ENCODE data around the gene PRSS27. TPM values are rescaled to one million over a fixed set of nuclear protein-coding genes. Genes with fewer than 3 reads are reported as not detected.

Gene PRSS27
- total RNA-seq, 1 experiment from 2014 or later: 14.8 TPM

DNA sequence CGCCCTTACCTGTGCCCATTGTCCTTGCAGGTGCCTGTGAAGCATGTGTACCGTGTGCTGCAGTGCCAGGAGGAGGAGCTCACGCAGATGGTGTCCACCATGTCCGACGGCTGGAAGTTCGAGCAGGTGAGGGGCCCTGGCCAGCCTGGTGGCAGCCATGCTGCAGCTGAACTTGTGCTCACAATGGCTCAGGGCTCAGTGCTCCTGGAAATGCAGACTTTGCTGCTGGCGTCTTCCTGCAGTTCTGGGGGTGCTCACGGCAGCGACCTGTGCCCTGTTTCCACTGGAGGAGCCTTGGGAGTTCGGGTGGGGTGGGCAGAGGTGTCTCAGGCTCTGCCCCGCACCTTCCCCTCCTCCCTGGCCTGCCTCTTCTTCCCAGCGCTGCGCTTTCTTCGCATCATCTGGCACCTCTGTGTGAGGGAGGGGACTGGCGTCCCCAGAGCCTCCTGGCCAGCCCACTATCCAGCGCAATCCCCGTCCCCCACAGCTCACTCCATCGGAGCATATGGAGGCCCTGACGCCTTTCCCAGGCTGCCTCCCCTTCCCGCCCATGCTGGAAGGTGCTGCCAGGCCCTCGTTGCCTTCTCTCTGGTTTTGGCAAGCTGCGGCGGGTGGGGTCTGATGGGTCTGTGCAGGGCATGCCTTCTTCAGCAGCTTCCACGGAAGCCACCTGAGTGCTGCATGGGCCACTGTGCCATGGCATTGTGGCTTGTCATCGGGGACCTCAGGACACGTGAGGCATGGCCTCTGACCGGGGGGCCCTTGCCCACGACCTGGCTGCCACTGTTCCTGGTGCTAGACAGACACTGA is 20.0 kb downstream of the PRSS27 start:
- TF ChIP-seq, protein P1, sequence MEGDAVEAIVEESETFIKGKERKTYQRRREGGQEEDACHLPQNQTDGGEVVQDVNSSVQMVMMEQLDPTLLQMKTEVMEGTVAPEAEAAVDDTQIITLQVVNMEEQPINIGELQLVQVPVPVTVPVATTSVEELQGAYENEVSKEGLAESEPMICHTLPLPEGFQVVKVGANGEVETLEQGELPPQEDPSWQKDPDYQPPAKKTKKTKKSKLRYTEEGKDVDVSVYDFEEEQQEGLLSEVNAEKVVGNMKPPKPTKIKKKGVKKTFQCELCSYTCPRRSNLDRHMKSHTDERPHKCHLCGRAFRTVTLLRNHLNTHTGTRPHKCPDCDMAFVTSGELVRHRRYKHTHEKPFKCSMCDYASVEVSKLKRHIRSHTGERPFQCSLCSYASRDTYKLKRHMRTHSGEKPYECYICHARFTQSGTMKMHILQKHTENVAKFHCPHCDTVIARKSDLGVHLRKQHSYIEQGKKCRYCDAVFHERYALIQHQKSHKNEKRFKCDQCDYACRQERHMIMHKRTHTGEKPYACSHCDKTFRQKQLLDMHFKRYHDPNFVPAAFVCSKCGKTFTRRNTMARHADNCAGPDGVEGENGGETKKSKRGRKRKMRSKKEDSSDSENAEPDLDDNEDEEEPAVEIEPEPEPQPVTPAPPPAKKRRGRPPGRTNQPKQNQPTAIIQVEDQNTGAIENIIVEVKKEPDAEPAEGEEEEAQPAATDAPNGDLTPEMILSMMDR (conservative IDR thresholded peaks at IDR 0.05): no peak
- no peak for TF ChIP-seq EZH2 (IDR thresholded peaks at IDR 0.05; ENCODE audit: low read depth)
- BruUV-seq (replicated peaks): no TSS peak
- intact Hi-C loops (cut with micrococcal nuclease; ENCODE audit: unreplicated experiment): no loop called here
- Histone ChIP-seq H3F3A (ENCODE audit: insufficient read depth, low read depth) (no peaks in the 10 kb centered on the region; the same call in 1 of the 2 replicates), H3K27ac (no peak overlapping the region), H3K79me2 (ENCODE audit: low read depth) (no peaks in the 10 kb centered on the region), H3K9me2 (ENCODE audit: insufficient read depth) (no peaks in the 10 kb centered on the region), H3K4me1 (replicated peaks; ENCODE audit: insufficient read depth) (no peaks in the 10 kb centered on the region), H3K4me2 (no peak overlapping the region), H3K9me3 (ENCODE audit: insufficient read depth, low read depth) (no peaks in the 10 kb centered on the region), H3K4me3 (no peak overlapping the region), H3K27me3 (ENCODE audit: insufficient read depth, low read depth) (no peaks in the 10 kb centered on the region), H2AFZ (no peak overlapping the region), H4K20me1 (ENCODE audit: insufficient read depth) (no peaks in the 10 kb centered on the region), H3K36me3 (ENCODE audit: low read depth) (no peaks in the 10 kb centered on the region)
- CTCF ChIA-PET: no interaction called here
- POLR2A ChIA-PET (ENCODE audit: unreplicated experiment): interaction anchor here (0.6 kb wide), 1 partner anchor 195 kb away, joined by 3 read pairs; no protein-coding TSS in a partner anchor
- DNase-seq: no peak

DNA sequence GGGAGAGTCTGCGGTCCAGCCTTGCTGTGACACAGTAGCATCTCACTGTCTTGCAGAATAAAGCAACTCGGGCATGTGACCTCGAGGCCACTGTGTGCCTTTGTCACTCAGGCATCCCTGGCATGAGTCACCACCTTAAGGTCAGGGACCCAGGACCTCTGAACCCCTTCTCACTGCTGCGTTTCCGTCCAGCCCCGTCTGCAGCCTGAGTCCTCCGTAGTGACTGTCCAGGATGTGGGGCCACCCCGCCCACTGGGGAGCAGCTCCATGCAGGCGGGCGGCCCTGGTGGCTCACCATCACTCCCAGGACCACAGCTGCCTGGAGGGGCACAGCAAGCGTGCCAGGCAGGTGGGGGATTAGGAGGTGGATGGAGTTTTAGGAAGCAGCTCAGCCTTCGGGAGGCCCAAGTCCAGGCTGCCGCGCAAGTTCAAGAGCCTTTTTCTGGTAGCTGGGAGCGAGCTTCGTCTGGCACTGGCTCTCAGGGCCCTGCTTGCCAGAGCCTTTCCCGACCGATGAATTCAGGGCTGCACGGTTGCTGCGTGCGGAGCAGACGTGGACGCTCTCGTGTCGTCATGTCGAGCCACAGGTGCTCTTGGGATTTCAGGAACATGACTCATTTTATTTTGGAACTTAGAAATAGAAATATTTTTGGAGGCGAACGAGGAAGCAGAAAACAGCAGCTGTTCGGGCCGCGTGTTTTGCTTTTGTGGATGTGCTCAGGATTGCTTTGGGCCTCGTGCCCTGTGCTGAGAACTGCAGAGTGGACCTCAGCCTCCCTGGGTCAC is 20.9 kb downstream of the PRSS27 start:
- no peaks in the 10 kb centered on the region for H4K20me1 ChIP-seq (ENCODE audit: insufficient read depth)
- TF ChIP-seq, protein P1 (conservative IDR thresholded peaks at IDR 0.05): no peak
- no peak for TF ChIP-seq EZH2 (IDR thresholded peaks at IDR 0.05; ENCODE audit: low read depth)
- BruUV-seq (replicated peaks): no TSS peak
- no peak overlapping the region for H3K4me2 ChIP-seq
- H3K79me2 ChIP-seq (ENCODE audit: low read depth): no peaks in the 10 kb centered on the region
- no peak overlapping the region for H2AFZ ChIP-seq
- no peaks in the 10 kb centered on the region for H3K36me3 ChIP-seq (ENCODE audit: low read depth)
- no peak overlapping the region for H3K27ac ChIP-seq
- H3F3A ChIP-seq (ENCODE audit: insufficient read depth, low read depth): no peaks in the 10 kb centered on the region
- no peaks in the 10 kb centered on the region for H3K9me2 ChIP-seq (ENCODE audit: insufficient read depth)
- no peaks in the 10 kb centered on the region for H3K27me3 ChIP-seq (ENCODE audit: insufficient read depth, low read depth)
- DNase-seq: peak in 1 of 2 experiments; percentile 26
- H3K4me1 ChIP-seq (replicated peaks; ENCODE audit: insufficient read depth): no peaks in the 10 kb centered on the region
- ChIA-PET POLR2A (ENCODE audit: unreplicated experiment) (no interaction called here), CTCF (no interaction called here)
- H3K9me3 ChIP-seq (ENCODE audit: insufficient read depth, low read depth): no peaks in the 10 kb centered on the region
- H3K4me3 ChIP-seq: no peak overlapping the region
- intact Hi-C loops (cut with micrococcal nuclease; ENCODE audit: unreplicated experiment): no loop called here

DNA sequence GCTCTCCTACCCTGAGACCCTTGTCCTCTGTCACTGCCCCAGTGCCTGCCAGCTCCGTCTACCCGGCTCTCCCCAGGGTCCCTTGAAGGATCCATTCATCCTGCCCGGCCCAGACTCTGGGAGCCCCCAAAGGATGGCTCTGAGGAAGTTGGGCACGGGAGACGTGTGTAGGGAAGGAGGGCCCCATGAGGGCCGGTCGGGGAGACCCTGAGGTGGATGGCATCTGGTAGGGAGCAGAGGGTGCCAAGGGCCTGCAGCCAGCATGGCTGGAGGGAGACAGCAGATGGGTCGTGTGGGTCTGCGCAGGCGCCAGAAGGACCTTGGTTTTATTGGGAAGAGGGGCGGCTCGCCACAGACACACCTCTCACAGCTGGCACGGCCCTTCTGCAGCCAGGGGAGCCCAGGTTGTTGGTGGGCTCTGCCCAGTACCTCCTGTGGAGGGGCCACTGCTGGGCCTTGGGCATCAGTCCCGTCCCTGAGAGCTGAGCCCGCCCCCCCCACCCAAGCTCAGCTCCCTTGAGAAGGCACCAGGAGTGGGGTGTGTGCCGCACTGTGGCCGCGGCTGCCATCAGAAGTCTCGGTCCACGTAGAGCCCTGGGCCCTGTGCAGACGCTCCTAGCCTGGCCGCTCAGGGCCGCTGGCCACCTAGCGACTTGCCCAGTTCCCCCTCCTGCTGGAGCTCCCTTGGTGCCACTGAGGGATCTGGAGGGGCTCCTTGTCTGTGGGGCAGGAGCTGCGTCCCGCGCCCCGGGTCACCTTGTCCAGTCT is 21.7 kb downstream of the PRSS27 start:
- Histone ChIP-seq H3K4me2 (no peak overlapping the region), H3K36me3 (ENCODE audit: low read depth) (no peaks in the 10 kb centered on the region), H3F3A (ENCODE audit: insufficient read depth, low read depth) (no peaks in the 10 kb centered on the region), H3K4me1 (replicated peaks; ENCODE audit: insufficient read depth) (no peaks in the 10 kb centered on the region), H3K4me3 (no peak overlapping the region), H3K27ac (no peak overlapping the region), H3K9me3 (ENCODE audit: insufficient read depth, low read depth) (no peaks in the 10 kb centered on the region), H3K79me2 (ENCODE audit: low read depth) (no peaks in the 10 kb centered on the region), H4K20me1 (ENCODE audit: insufficient read depth) (peaks cover 4% of the 10 kb centered on the region), H3K27me3 (ENCODE audit: insufficient read depth, low read depth) (no peaks in the 10 kb centered on the region), H3K9me2 (ENCODE audit: insufficient read depth) (no peaks in the 10 kb centered on the region), H2AFZ (no peak overlapping the region)
- POLR2A ChIA-PET (ENCODE audit: unreplicated experiment): interaction anchor here (0.6 kb wide), 1 partner anchor 67 kb away, joined by 5 read pairs; no protein-coding TSS in a partner anchor
- intact Hi-C loops (cut with micrococcal nuclease; ENCODE audit: unreplicated experiment): no loop called here
- DNase-seq: no peak
- CTCF ChIA-PET: no interaction called here
- BruUV-seq (replicated peaks): no TSS peak
- TF ChIP-seq EZH2 (IDR thresholded peaks at IDR 0.05; ENCODE audit: low read depth): no peak
- TF ChIP-seq, protein P1 (conservative IDR thresholded peaks at IDR 0.05): no peak

All from PC-9 (cell line).